Astrocyte (in vitro differentiated cells and primary cell): Measurements from ENCODE around the gene TMTC2.

ENCODE experiments used
- CTCF ChIP-seq: IDR thresholded peaks from 2 replicates; pipeline ENCODE4 v1.5.1; 2011; ENCODE audit warnings: low read depth, mild to moderate bottlenecking, inconsistent platforms, low read length, moderate library complexity; ENCODE audit not compliant: insufficient read depth
- EZH2 ChIP-seq: IDR thresholded peaks from 2 replicates; pipeline ENCODE4 v1.6.1; 2012; ENCODE audit warnings: mild to moderate bottlenecking, low read length, inconsistent platforms; ENCODE audit not compliant: insufficient read depth

DNA sequence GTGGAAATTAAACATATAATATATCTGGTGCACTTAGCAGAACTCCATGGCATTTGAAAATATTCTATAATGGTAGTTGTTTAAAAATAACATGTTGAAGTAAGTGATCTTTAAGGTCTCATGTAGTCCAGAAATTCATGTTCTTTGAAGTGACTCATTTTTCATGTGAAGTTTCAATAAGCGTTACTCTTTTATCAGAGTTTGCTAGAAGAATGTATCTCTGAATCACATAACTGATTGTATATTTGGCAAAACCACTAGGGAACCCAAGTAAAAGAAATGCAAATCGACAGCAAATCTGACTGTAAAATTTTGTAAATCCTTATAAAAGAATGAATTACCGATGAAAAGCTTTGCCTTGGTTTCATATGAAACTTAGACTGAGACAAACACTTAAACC lies 463.3 kb downstream of the TMTC2 start:
- no peak for TF ChIP-seq EZH2
- no peak for TF ChIP-seq CTCF
